ENCODE results near the gene GLRX5.

GLRX5 gene

DNA sequence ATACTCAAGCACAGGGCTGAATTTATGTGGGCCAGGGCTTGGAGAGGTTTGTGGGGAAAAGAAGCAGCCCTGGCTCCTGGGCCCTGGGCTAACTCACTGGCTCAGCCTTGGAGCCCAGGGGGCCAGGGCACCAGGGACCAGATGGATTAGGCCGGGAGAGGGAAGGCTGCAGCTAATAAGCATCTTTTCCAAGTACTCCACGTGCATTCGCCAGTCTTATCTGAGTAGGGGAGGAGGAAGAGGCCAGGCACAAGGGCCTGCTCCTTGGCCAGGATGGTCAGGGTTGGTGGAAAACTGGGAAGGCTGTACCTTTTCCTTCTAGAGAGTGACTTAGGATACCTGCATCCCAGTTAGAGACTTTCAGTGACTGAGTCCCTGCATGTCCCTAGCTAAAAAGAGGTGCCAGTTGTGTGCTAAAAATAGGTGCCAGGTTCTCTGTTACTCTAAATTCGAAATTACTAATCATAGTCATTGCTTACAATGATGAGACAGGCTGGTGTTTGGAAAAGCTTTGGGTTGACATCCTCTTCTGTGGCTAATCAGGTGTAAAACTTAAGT is 1.3 kb downstream of the GLRX5 start:
- no peak for DNase-seq (ENCODE audit: low spot score)

DNA sequence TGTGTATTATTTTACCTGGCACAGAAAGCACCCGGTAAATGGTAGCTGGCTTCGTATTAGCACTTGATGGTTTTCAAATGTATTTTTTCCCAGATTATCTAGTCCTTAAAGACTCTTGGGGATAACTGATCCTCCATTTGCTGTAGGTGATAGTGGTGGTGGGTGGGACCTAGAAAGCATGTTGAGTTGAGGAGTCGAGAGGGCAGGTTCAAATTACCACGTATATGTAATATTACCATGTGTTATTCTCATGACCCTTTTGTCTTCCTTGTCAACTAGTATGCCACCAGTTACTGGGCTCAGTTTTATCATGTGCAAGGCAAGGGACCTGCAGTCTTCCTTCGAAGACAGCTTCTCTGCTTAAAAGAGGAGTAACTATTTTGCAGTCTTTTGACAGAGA is 1.8 kb downstream of the GLRX5 start:
- DNase-seq (ENCODE audit: low spot score): no peak

DNA sequence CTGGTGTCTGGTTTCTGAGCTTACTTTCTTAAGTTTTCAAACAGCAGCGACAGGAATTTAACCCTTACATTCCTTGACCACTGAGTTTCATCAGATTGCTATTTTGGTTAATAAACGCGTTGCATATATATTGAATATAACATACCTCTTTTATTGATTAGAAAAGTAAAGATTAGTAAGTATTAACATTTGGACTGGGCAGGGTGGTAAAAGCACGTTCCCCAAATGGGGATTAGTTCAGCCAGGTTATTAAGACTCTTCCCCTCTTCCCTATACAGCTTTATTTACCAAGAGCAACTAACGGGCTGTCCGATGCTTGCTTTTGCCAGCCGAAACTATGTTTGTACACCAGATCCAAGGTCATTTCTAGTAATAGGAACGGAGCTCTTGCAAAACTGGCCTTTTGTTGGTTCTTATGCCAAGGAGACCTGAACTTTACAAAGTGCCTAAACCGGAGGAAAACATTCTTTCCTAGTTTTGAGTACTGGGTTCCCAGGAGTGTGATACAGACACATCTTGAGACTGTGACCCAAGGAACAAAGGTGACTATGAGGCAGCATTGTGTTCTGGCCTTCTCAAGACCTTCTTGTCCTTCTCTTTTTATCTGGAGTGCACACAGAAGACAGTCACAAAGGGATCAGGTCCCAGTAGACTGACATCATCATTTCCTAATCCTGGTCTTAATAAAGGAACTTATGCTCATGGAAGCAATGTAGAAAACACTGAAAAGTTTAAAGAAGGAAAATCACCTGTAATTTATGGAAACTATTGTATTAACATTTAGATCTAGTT is 2.6 kb downstream of the GLRX5 start:
- no peak for DNase-seq (ENCODE audit: low spot score)

DNA sequence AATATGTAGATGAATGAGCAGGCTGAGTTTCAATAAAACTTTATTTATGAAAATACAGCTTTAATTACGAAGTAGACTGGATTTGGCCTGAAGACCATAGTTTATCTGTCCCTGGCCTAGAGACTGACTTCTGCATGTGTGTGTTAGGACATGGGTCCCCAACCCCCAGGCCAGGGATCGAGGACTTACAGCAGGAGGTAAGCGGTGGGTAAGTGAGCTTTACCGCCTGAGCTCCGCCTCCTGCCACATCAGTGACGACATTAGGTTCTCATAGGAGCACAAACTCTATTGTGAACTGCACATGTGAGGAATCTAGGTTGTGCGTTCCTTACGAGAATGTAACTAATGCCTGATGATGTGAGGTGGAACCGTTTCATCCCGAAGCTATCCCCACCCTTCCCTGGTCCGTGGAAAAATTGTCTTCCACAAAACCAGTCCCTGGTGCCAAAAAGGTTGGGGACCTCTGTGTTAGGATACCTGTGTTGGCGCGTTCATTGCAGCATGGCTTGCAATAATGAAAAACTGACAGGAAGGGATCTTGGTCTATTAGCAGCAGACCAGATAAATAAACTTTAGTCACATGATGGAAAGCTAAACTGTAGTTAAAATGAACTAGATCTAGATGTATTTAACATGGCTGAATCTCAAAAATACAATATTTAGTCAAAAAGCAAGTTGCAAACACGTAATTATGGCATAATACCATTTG is 4.1 kb downstream of the GLRX5 start:
- no peak for DNase-seq (ENCODE audit: low spot score)

DNA sequence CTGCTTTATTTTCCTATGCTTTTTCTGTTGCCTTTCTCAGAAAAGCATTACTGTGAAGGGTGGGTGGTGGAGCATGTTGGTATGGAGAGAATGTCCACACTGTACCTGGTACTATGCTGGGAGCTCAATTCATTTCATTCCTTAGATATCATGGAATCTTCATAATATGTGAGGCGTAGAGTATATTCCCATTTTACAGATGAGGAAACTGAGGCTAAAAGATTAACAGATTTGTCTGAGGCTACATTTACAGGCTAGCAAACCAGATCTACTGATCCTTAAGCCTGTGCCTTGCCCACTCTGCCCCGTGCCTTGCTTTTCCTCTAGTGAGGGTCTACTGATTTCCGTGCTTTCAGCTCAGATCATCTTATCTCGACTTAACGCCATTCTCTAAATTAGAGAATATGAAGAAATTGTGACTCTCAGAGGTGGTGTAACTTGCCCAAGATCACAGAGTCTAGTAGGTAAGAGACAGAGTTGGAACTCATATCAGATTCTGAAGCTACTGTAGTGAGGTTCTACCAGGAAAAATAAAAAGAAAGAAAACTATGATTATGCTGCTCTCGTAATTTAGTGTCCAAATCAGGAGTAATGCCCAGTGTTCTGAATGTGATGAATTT is 5.5 kb downstream of the GLRX5 start:
- no peak for DNase-seq (ENCODE audit: low spot score)

DNA sequence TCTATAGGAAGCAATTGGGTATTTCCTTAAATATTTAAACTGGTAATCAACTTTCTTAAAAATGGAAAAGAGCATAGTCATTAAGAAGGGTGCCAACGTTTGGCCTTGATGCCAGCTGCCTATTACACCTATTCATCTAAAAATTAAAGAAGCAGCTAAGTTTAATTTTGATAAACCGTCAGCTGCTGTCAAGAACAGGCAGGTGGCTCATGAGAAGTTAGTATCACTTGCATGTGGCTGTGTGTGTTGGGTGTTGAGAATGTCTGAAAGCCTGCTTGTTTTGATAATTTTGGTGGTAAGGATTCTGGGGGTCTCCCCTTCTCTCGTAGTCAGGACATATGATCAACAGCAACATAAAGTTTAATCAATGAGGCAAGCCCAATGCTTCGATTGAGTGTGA is 6.5 kb downstream of the GLRX5 start:
- no peak for DNase-seq (ENCODE audit: low spot score)

DNA sequence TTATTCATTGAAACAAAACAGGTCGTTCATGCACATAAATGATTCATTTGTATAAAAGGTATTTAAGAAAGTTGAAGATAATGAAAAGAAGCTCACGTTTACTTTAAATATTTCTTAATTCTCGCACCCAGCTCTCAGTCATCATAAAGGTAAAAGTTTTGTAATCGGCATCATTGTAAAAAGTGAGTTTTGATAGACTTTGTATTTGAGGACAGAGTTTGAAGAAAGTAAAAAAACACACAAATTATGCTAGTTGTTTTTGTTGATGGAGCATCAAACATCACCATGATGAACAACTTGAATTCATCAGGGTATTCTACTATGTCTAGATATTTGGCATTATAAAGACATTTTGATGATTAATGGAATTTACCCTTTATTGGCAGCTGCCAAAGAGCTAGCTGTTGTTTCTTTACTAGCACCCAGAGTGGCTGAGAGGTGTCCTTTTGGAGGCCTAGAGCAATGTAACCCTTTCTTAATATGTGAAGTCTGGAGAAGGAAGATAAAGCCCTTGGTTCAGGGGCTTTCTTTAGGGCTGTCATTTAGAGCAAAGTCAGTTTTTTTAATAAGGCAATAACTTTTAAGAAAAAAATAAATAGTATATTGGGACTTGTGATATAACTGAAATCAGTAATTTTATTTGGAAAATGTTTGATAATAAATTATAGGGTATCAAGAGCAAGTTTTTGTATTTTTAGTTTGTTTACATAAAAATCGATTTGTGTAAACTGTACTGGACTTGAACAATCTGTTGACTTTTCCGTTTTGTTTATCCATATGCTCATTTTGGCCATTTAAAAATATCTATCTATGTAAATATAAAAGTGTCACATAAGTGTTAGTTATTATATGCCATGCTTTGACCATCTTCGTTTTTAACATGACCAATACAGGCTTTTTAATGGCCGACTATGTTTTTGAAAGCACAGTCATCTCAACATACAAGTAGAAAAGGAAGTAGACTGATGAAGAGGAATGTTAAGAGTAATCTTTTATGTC is 7.4 kb downstream of the GLRX5 start:
- no peak for DNase-seq (ENCODE audit: low spot score)

DNA sequence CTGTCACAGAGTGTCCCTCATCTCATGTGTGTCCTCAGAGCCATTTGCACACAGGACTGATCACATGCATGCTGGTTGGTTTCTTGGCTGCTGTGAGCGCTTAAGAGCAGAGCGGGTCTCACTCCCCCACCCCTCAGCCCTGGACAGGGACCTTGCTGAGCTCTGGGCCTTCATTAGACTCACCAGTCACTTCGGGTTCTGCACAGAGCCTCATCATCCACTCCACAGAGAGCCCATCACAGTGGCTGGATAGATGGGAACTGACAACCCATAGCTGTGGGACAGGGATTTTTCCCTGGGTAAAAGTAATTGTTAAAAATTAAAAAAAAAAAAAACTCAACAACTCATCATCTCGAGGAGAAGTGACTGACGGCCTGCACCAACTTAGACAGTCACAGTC is 8.2 kb downstream of the GLRX5 start:
- DNase-seq (ENCODE audit: low spot score): no peak

DNA sequence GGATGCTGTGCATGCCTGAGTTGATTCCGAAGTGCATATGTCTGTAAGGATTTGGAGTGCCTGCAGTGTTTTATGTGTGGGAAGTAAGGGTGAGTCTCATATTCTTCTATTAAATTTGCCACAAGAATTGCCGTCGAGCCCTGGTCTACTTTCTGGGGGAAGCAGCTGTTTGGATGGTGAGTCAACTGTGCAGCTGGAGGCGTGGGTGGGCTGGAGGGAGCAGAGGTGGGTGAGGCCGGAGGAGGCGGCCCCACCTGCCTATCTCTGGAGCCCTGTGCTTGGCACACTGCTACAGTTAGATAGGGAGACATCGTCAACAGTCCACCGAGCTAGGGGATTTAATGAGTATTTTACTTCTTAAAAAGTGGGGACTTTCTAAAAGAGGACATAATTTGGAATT is 9.7 kb downstream of the GLRX5 start:
- DNase-seq (ENCODE audit: low spot score): no peak

DNA sequence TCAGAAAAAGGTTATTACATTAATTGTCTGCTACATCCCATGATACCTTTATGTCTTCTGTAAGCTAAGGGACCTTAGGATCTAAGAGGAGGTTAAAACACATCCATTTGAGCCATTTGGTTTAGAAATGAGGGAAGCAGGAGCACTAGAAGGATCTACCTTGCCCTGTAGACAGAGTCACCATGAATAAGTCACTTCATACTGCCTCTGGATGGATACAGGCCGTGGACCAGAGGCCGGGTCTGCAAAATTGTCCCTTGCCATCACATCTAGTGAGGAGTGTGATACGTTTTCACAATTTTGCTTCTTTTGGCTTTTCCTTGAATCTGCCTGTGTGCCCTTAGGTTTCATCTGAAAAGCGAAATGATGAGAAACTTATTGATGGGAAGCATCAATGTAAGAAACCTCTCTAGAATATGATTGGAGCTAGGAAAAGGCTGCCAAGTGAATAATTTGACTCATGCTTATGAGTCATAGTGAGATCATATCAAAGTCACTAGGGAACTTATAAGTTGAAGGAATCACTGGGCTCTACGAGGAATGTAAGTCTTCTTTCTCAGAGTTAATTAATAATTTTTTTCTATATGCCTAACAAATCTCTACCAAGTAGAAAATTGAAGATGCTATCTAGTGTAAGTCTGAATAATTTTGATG is 10.8 kb downstream of the GLRX5 start:
- no peak for DNase-seq (ENCODE audit: low spot score)

DNA sequence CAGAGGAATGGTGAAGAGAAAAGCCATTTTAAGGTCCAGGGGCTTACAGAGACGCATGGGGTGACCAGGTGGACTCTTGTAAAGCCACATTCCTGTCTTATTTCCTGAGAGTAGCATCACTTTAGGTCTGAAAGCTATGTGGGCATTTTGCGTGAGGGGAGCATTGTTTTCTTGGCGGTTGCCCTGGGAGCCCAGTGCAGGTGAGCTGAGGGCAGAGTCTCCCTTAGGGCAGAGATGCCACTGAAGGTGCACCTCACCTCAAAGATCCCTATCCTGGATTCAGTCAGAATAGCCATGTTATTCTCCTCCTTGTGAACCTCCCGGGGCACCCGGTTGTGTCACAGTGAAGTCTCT is 12.4 kb downstream of the GLRX5 start:
- no peak for DNase-seq (ENCODE audit: low spot score)

DNA sequence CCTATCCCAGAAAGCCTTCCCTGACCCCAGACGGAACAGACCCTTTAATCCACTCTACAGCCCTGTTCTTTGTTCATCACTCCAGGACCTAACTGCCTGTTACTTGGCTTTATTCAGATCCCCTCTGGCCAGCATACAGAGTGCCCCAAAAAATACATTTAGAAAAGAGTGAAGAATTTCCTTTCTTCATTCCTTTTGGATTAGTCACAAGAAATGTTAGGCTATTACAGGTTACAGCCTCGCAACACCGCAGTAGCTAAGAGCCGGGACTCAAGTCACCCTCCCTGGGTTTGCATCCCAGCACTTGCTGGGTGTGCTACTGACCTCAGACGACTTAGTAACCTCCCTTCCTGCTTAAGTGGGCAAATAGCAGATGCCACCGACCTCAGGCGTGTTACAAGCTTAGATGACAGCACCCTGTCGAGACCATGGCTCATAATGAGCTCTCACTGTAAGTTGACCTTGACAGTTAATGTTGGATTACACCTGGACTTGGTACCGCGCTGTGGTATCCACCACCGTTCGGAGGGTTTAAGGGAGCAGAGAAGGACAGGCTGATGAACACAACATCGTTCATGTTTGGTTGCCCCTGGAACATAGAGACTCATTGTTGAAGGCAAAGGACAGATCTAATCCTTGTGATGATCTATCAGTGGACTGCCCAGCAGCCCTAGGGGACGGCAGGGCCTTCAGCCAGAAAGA is 12.9 kb downstream of the GLRX5 start:
- no peak for DNase-seq (ENCODE audit: low spot score)

DNA sequence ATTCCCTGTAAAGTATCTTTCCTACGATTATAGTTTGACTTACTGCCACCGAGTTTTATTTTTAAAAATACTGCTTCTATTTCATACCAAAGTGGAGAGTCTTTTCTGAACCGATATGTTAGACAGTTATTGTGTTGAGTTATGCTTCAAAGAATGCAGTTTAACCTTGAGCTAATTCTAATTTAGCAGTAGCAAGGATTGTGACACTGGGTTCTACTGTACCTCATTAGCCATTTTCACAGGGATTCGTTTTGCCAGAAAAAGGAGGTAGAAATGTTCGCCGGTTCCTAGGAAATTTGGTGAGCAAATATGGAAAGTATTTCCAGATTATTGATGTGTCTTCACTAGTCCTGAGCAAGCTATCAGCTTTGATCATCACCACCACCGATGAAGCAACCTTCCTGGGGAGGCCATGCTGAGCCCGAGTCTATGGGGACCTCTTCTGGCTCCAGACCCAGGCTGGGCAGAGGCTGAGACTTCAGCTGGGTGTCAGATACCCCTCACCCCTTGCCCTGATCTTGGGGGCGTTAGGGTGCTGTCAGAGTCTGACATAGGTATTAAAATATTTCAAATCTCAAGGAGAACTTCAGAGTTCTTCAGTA is 13.6 kb downstream of the GLRX5 start:
- DNase-seq (ENCODE audit: low spot score): no peak

DNA sequence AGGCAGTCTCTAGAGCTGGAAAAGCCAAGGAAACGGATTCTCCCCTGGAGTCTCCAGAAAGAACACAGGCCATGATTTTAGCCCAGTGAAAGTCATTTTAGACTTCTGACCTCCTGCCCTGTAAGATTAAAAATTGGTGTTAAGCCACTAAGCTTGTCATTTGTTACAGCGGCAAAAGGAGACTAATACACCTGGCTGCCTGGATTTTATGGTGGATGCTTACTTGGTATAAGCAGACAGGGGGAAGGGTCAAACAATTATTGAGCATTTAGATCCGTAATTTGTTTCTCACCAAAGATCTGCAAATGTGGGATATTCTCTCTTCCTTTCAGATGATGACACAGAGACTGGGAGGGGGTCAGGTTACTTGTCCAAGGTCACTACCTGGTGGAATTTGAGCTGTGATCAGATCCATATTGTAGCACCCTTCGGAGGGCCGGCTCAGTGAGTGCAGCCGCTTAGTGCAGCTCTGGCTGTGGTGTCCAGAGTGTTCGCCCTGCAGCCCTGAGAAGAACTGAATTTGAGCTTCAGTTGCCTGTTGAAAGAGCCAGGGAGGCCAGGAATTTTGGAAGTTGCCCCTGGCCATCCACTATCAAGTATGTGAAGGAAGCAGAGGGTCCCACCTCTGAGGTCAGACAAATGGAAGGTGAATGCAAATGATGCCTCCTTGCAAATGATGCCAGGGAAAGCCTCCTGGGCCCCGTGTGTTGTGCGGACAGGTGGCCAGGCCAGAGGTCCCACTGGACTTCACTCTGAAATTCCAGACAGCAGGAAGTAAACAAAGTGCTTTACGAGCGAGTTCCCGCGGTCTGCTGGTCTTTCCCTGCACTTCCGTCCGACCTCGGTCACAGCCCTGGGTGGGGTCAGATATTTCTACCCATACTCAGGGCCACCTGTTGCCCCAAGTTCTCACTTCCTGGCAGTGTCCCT is 15.1 kb downstream of the GLRX5 start:
- DNase-seq (ENCODE audit: low spot score): no peak

DNA sequence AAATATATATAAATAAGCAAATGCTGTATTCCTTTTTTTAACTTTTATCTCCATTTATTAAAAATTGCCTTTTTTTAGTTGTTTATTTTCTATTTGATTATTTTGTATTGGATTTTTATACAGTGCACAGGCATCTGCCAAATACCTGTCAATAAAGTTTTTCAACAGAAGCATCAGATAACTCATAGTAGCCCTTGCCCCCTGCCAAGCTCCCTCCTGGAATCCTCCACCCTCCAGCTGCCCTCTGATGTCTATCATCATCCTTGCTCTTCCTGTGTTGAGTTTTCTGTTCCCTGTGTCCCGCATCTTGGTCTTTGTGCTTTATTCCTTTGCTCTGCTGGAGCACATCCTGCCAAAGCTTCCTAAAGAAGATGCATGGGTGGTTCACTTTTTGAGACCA is 16.6 kb downstream of the GLRX5 start:
- DNase-seq (ENCODE audit: low spot score): no peak

DNA sequence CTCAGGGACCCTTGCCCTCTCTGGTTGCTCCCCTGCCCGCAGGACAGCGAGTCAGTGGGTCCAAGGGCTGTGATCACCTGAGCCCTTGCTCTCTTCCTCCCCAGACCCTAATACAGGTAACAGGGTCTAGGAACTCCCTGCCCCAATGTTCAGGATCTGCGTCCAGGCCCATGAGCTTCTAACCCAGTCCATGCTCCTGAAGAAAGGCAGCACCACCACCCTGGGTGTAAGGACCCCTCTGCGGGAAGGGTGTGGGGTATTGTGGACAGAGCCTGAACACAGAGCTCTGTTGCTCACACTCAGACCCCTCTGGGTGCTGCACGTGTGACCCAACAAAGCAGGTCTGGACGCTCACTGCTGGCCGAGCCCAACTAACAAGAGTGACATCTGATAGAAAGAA is 18.3 kb downstream of the GLRX5 start:
- DNase-seq (ENCODE audit: low spot score): no peak

DNA sequence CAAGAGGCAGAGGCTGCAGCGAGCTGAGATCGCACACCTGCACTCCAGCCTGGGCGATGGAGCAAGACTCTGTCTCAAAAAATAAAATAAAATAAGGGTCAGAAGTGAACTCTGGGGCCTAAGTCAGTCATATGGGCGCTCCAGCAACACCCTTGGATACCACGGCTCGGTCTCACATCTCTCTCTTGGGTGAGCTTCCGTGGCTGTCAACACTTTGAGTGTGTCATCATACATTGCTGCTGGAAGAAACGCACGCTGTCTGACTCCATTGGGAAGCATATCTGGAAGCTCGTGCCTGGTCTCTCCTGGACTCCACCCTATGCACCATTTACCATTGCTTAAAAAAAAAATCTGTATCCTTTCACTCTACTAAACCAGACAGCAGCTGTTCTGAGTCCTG is 20.2 kb downstream of the GLRX5 start:
- DNase-seq (ENCODE audit: low spot score): no peak

DNA sequence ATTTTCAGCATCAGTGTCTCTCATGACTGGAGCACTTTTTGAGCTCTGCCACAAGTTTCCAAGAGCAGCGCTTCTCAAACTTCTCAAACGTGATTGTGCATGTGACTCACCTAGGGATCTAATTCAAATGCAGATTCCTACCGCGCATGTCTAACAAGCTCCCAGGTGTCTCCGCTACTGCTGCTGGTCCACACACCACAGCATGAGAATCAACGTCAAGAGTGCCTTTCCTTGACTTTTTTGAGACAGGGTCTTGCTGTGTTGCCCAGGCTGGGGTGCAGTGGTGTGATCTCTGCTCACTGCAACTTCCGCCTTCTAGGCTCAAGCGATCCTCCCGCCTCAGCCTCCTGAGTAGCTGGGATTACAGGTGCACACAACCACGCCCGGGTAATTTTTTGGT is 22.4 kb downstream of the GLRX5 start:
- DNase-seq (ENCODE audit: low spot score): no peak

DNA sequence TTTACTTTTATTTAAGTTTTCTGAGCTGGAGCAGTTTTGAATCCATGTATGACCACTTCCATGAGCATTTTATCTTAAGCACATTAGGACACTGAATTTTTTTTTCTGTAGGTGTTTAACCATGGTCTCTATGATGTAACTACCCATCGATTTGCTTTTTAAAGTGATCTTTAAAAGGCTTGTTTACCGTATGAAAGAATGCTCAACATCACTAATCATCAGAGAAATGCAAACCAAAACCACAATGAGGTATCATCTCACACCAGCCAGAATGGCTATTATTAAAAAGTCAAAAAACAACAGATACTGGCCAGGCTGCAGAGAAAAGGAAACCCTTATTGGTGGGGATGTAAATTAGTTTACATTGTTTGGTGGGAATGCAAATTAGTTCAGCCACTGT is 23.0 kb downstream of the GLRX5 start:
- no peak for DNase-seq (ENCODE audit: low spot score)

All from CD4-positive, alpha-beta T cell treated with Interleukin-6 at 100 ng/mL for 8 hours (primary cell).